ENCODE measurements around the gene TTC21A. TPM values are rescaled to one million over a fixed set of nuclear protein-coding genes. Genes with fewer than 3 reads are reported as not detected.

The TTC21A gene
- total RNA-seq, 1 donor from 2014 or later, result 18.8 TPM

DNA sequence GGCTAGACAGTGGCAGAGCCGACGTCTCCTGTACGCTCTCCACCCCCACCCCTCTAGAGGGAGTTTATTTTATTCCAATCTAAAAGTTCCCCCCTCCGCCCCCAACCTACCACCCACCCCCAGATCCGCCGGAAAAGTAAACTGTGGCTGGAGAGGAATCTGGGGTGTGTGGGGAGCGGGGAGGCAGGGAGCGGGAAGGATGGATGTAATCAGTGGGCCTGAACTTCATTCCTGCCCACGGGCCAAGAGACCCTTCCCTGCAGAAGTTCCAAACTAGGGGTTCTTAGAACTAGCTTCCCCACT lies 46.4 kb downstream of the TTC21A start:
- no peaks in the 10 kb centered on the region for H3K27me3 ChIP-seq (ENCODE audit: low read depth)
- intact Hi-C loops (cut with DNase I), result no loop called here
- TF ChIP-seq, protein P1, sequence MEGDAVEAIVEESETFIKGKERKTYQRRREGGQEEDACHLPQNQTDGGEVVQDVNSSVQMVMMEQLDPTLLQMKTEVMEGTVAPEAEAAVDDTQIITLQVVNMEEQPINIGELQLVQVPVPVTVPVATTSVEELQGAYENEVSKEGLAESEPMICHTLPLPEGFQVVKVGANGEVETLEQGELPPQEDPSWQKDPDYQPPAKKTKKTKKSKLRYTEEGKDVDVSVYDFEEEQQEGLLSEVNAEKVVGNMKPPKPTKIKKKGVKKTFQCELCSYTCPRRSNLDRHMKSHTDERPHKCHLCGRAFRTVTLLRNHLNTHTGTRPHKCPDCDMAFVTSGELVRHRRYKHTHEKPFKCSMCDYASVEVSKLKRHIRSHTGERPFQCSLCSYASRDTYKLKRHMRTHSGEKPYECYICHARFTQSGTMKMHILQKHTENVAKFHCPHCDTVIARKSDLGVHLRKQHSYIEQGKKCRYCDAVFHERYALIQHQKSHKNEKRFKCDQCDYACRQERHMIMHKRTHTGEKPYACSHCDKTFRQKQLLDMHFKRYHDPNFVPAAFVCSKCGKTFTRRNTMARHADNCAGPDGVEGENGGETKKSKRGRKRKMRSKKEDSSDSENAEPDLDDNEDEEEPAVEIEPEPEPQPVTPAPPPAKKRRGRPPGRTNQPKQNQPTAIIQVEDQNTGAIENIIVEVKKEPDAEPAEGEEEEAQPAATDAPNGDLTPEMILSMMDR (IDR thresholded peaks at IDR 0.05), result no peak
- H3K9me3 ChIP-seq, result no peaks in the 10 kb centered on the region
- H3K4me1 ChIP-seq, result peaks cover 45% of the 10 kb centered on the region
- DNase-seq, result no peak
- H3K36me3 ChIP-seq, result no peaks in the 10 kb centered on the region
- peak overlapping the region; percentile 86 for H3K4me3 ChIP-seq
- no peak for ATAC-seq
- H3K27ac ChIP-seq, result peak overlapping the region; percentile 99

DNA sequence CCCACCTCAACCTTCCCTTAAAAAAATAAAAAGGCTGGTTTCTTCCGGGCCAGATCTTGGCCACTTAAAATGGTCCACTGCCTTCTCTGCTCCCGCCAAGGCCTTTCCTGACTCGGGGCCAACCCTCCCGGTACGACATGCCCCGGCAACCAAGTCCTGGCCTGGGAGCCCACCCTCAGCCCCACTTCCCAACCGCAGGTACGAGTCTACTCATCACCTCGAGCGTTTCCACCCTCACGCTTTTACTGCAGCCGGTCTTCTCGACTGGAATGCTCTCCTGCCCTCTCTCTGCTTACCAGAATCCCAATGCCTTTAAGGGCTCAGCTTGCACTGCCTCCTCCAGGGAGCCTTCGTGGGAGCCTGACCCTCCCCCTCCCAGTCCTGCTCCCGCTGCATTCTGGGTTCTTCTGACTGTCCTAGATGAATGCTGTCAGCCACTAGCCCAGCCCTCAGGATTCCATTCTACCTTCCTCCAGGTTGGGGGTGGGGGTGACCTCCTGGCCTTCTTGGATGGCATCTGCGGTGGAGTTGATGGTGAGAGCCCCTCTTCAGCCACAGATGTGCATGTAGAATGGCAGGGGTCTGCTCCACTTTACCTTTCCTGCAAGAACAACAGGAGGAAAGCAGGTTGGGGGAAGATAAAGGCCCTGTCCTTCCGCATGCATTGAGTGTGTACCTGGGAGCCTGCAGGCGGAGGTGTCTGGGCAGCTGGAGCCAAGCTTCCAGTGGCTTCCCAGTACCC lies 47.0 kb downstream of the TTC21A start:
- intact Hi-C loops (cut with DNase I), result no loop called here
- peak overlapping the region; percentile 86 for H3K4me3 ChIP-seq
- DNase-seq (no peak), ATAC-seq (no peak)
- TF ChIP-seq, protein P1 (IDR thresholded peaks at IDR 0.05), result no peak
- H3K27ac ChIP-seq, result peak overlapping the region; percentile 99
- H3K9me3 ChIP-seq, result no peaks in the 10 kb centered on the region
- no peaks in the 10 kb centered on the region for H3K36me3 ChIP-seq
- peaks cover 39% of the 10 kb centered on the region for H3K4me1 ChIP-seq
- no peaks in the 10 kb centered on the region for H3K27me3 ChIP-seq (ENCODE audit: low read depth)

DNA sequence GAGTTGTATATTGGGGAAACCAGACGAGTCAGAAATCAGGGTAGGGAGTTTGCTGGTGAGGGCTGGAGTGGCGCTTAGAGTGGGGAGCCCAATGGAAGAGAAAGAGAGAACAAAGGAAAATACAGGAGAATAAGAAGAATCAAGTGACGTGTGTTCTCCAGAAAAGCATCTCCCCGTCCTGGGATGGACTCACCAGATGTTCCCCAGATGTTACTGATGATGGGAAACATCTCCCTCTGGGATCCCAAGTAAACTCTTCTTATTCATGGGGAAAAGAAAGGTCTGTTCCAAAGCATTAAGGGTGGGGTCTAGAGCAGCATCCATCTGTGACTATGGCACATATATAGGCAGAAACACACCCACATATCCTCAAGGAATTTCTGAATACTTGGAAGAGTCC lies 48.9 kb downstream of the TTC21A start:
- no peak for DNase-seq
- H3K27ac ChIP-seq, result no peak overlapping the region
- TF ChIP-seq, protein P1 (IDR thresholded peaks at IDR 0.05), result no peak
- ATAC-seq, result no peak
- H3K9me3 ChIP-seq, result no peaks in the 10 kb centered on the region
- H3K4me1 ChIP-seq, result peaks cover 20% of the 10 kb centered on the region
- no peaks in the 10 kb centered on the region for H3K36me3 ChIP-seq
- intact Hi-C loops (cut with DNase I), result no loop called here
- no peaks in the 10 kb centered on the region for H3K27me3 ChIP-seq (ENCODE audit: low read depth)
- H3K4me3 ChIP-seq, result no peak overlapping the region

- no peak for ATAC-seq
- Histone ChIP-seq H3K4me3 (no peak overlapping the region), H3K36me3 (no peaks in the 10 kb centered on the region), H3K27ac (no peak overlapping the region), H3K27me3 (ENCODE audit: low read depth) (no peaks in the 10 kb centered on the region), H3K4me1 (peaks cover 10% of the 10 kb centered on the region), H3K9me3 (no peaks in the 10 kb centered on the region)
- TF ChIP-seq, protein P1 (IDR thresholded peaks at IDR 0.05), result no peak
- no peak for DNase-seq
- intact Hi-C loops (cut with DNase I), result no loop called here
Measured at GRCh38 chr3:39157359-39157758, 49.9 kb downstream of the TTC21A start.

DNA sequence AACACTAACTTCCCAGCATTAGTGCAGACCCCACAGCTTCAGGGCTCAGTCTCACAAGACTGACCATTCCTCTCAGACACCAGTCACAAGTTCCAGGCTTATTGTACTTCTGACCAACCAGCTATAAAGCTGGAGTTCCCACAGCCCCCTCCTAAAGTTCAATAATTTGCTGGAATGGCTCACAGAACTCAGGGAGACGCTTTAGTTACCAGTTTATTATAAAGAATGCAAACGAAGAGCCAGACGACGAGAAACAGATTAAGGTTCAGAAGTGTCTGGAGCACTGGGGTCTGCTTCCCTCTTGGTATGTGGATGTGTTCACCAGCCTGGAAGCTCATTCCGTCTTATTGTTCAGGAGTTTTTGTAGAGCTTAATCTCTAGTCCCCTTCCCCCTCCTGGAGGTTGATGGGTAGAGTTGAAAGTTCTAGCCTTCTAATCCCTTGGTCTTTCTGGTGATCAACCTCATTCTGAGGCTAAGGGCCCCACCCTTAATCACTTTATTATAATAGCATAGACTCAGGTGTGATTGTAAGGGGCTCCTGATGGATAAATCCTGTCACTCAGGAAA lies 50.8 kb downstream of the TTC21A start:
- Histone ChIP-seq H3K4me1 (peaks cover 9% of the 10 kb centered on the region), H3K27me3 (ENCODE audit: low read depth) (no peaks in the 10 kb centered on the region), H3K4me3 (no peak overlapping the region), H3K36me3 (no peaks in the 10 kb centered on the region), H3K27ac (no peak overlapping the region), H3K9me3 (no peaks in the 10 kb centered on the region)
- intact Hi-C loops (cut with DNase I), result no loop called here
- DNase-seq, result no peak
- no peak for ATAC-seq
- TF ChIP-seq, protein P1 (IDR thresholded peaks at IDR 0.05), result no peak

Measured in lower lobe of right lung (tissue), 2 donors.